ENCODE data around the gene ALDH9A1.
"Not testable (repeated sequence)": the region's sequence is repeated elsewhere in the genome, so short reads cannot be mapped to it uniquely, and the experiment has no call there.

ALDH9A1 gene

GRCh38 chr1:165697881-165698760, at the start of gene ALDH9A1:
Gene ALDH9A1, minus strand, starts transcription at chr1:165698562. Its CDS starts 4 bp downstream, at chr1:165698558.
- peak; percentile 74 for DNase-seq (ENCODE audit: low read depth)

- DNase-seq (ENCODE audit: low read depth): no peak
Measured at GRCh38 chr1:165747632-165748447, 49.5 kb upstream of the ALDH9A1 start.

- not testable (repeated sequence) for DNase-seq (ENCODE audit: low read depth)
Measured at GRCh38 chr1:165744913-165745312, 46.6 kb upstream of the ALDH9A1 start.

- DNase-seq (ENCODE audit: low read depth): no peak
Measured at GRCh38 chr1:165742194-165742593, 43.8 kb upstream of the ALDH9A1 start.

- no peak for DNase-seq (ENCODE audit: low read depth)
Measured at GRCh38 chr1:165738794-165739193, 40.4 kb upstream of the ALDH9A1 start.

- no peak for DNase-seq (ENCODE audit: low read depth)
Measured at GRCh38 chr1:165737196-165737595, 38.8 kb upstream of the ALDH9A1 start.

GRCh38 chr1:165734906-165735305, 36.5 kb upstream of the ALDH9A1 start:
- DNase-seq (ENCODE audit: low read depth): no peak

- no peak for DNase-seq (ENCODE audit: low read depth)
Measured at GRCh38 chr1:165726841-165727240, 28.5 kb upstream of the ALDH9A1 start.

- DNase-seq (ENCODE audit: low read depth): no peak
Measured at GRCh38 chr1:165726169-165726568, 27.8 kb upstream of the ALDH9A1 start.

GRCh38 chr1:165717918-165718515, 19.7 kb upstream of the ALDH9A1 start:
- DNase-seq (ENCODE audit: low read depth): no peak

- not testable (repeated sequence) for DNase-seq (ENCODE audit: low read depth)
Measured at GRCh38 chr1:165716265-165717051, 18.1 kb upstream of the ALDH9A1 start.

- no peak for DNase-seq (ENCODE audit: low read depth)
Measured at GRCh38 chr1:165712764-165713163, 14.4 kb upstream of the ALDH9A1 start.

- no peak for DNase-seq (ENCODE audit: low read depth)
Measured at GRCh38 chr1:165707984-165708706, 9.8 kb upstream of the ALDH9A1 start.

- no peak for DNase-seq (ENCODE audit: low read depth)
Measured at GRCh38 chr1:165703648-165704047, 5.3 kb upstream of the ALDH9A1 start.

GRCh38 chr1:165701922-165702321, 3.6 kb upstream of the ALDH9A1 start:
- not testable (repeated sequence) for DNase-seq (ENCODE audit: low read depth)

- no peak for DNase-seq (ENCODE audit: low read depth)
Measured at GRCh38 chr1:165699577-165699976, 1.2 kb upstream of the ALDH9A1 start.

GRCh38 chr1:165698761-165699052, 345 bp upstream of the ALDH9A1 start:
- DNase-seq (ENCODE audit: low read depth): no peak

GRCh38 chr1:165697491-165697880, 876 bp downstream of the ALDH9A1 start:
- no peak for DNase-seq (ENCODE audit: low read depth)

- DNase-seq (ENCODE audit: low read depth): no peak
Measured at GRCh38 chr1:165696625-165697100, 1.7 kb downstream of the ALDH9A1 start.

GRCh38 chr1:165695031-165695430, 3.3 kb downstream of the ALDH9A1 start:
- no peak for DNase-seq (ENCODE audit: low read depth)

GRCh38 chr1:165688046-165688445, 10.3 kb downstream of the ALDH9A1 start:
- DNase-seq (ENCODE audit: low read depth): no peak
